ENCODE measurements around the gene FBXO40. TPM values are rescaled to one million over a fixed set of nuclear protein-coding genes. Genes with fewer than 3 reads are reported as not detected.

The FBXO40 gene
- total and polyA plus RNA-seq, 7 donors: 0.95 to 152 (median 33.0) TPM

DNA sequence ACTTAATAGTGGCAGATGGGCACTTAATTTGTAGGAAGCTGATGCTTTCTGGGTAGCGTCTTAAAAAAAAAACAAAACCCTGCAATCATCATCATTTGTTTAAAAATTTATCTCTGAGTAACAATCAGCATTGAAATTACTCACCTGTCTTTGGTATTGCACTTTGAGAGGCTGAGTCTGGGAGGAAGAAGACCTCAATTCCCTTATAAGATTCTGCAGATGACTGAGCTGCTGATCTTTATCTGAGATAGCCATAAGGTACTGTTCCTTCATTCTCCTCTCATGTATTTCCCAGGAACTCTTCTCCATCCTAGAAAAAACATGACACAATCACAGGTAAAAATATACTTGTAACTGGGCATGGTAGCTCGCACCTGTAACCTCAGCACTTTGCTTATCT is 84.0 kb downstream of the FBXO40 start:
- peaks cover 11 to 88% of the 10 kb centered on the region in 2 donors for H3K36me3 ChIP-seq (ENCODE audit: insufficient read depth in 1 of 2, low read depth in 1 of 2)
- H3K4me3 ChIP-seq: no peak overlapping the region
- H3K9me3 ChIP-seq: no peaks in the 10 kb centered on the region
- no peak for DNase-seq
- H3K4me1 ChIP-seq: no peaks in the 10 kb centered on the region
- no peaks in the 10 kb centered on the region for H3K27me3 ChIP-seq (ENCODE audit: insufficient read depth in 3 of 3, low read length in 2 of 3)
- TF ChIP-seq, protein P1, sequence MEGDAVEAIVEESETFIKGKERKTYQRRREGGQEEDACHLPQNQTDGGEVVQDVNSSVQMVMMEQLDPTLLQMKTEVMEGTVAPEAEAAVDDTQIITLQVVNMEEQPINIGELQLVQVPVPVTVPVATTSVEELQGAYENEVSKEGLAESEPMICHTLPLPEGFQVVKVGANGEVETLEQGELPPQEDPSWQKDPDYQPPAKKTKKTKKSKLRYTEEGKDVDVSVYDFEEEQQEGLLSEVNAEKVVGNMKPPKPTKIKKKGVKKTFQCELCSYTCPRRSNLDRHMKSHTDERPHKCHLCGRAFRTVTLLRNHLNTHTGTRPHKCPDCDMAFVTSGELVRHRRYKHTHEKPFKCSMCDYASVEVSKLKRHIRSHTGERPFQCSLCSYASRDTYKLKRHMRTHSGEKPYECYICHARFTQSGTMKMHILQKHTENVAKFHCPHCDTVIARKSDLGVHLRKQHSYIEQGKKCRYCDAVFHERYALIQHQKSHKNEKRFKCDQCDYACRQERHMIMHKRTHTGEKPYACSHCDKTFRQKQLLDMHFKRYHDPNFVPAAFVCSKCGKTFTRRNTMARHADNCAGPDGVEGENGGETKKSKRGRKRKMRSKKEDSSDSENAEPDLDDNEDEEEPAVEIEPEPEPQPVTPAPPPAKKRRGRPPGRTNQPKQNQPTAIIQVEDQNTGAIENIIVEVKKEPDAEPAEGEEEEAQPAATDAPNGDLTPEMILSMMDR (IDR thresholded peaks at IDR 0.05): no peak
- no peak for ATAC-seq
- intact Hi-C loops (cut with DNase I): no loop called here
- H3K27ac ChIP-seq: no peak overlapping the region
- 95 to 100% (median 97%) methylated on average over 2 of the region's 2 CpGs for WGBS, 3 donors

Other genes with a start within 250 kb of the FBXO40 start
- under 1 TPM; 0.13 to 0.90 (median 0.50) TPM for gene POLQ, start 47.4 kb upstream of the FBXO40 start, total RNA-seq
- under 1 TPM; 0.01 to 0.30 (median 0.04) TPM for gene POLQ, start 47.4 kb upstream of the FBXO40 start, polyA plus RNA-seq
- not detected for gene ARGFX, start 25.4 kb upstream of the FBXO40 start, total RNA-seq
- not detected for gene ARGFX, start 25.4 kb upstream of the FBXO40 start, polyA plus RNA-seq
- 1 to 10 TPM; 6.9 to 9.9 (median 8.3) TPM for gene HCLS1, start 67.5 kb downstream of the FBXO40 start, total RNA-seq
- gene HCLS1, start 67.5 kb downstream of the FBXO40 start, polyA plus RNA-seq: 1 to 10 TPM; 2.8 to 6.9 (median 2.9) TPM
- 10 to 100 TPM; 20.6 to 30.7 (median 23.6) TPM for gene GOLGB1, start 156.4 kb downstream of the FBXO40 start, total RNA-seq
- 10 to 100 TPM in 1 of 3 donors, 1 to 10 TPM in 2; 7.5 to 16.1 (median 7.7) TPM for gene GOLGB1, start 156.4 kb downstream of the FBXO40 start, polyA plus RNA-seq
- 1 to 10 TPM; 5.8 to 8.3 (median 6.8) TPM for gene IQCB1, start 241.7 kb downstream of the FBXO40 start, total RNA-seq
- gene IQCB1, start 241.7 kb downstream of the FBXO40 start, polyA plus RNA-seq: 10 to 100 TPM in 1 of 3 donors, 1 to 10 TPM in 2; 5.7 to 10.1 (median 8.5) TPM
- 1 to 10 TPM; 1.5 to 5.3 (median 5.0) TPM for gene EAF2, start 241.8 kb downstream of the FBXO40 start, total RNA-seq
- gene EAF2, start 241.8 kb downstream of the FBXO40 start, polyA plus RNA-seq: 1 to 10 TPM; 3.2 to 4.6 (median 3.4) TPM